NOMO-1 treated with dmso at 0.1 percent for 144 hours (cell line): ENCODE data around the gene PRRX1.

Experiments used
- DNase-seq: peaks from one replicate; lab custom pipeline; 2025; ENCODE audit not compliant: unreplicated experiment; lab: John Stamatoyannopoulos, UW

The PRRX1 gene

GRCh38 chr1:170686291-170686690 lies 22.4 kb downstream of the PRRX1 start:
- no peak for DNase-seq

GRCh38 chr1:170687621-170688020 lies 23.7 kb downstream of the PRRX1 start:
- DNase-seq: no peak

GRCh38 chr1:170691258-170691657 lies 27.3 kb downstream of the PRRX1 start:
- no peak for DNase-seq

GRCh38 chr1:170692866-170693575 lies 29.1 kb downstream of the PRRX1 start:
- DNase-seq: no peak

- DNase-seq: no peak
Observed at GRCh38 chr1:170694172-170694926, 30.4 kb downstream of the PRRX1 start.

- no peak for DNase-seq
Observed at GRCh38 chr1:170695955-170696590, 32.1 kb downstream of the PRRX1 start.

GRCh38 chr1:170696591-170697290 lies 32.8 kb downstream of the PRRX1 start:
- no peak for DNase-seq

- DNase-seq: no peak
Observed at GRCh38 chr1:170697316-170697715, 33.4 kb downstream of the PRRX1 start.

GRCh38 chr1:170698301-170699275 lies 34.7 kb downstream of the PRRX1 start:
- DNase-seq: no peak

- no peak for DNase-seq
Observed at GRCh38 chr1:170699696-170700095, 35.8 kb downstream of the PRRX1 start.

- DNase-seq: no peak
Observed at GRCh38 chr1:170700842-170701615, 37.1 kb downstream of the PRRX1 start.

- DNase-seq: no peak
Observed at GRCh38 chr1:170701962-170702361, 38.0 kb downstream of the PRRX1 start.

- DNase-seq: no peak
Observed at GRCh38 chr1:170703591-170703990, 39.7 kb downstream of the PRRX1 start.

GRCh38 chr1:170704256-170704655 lies 40.3 kb downstream of the PRRX1 start:
- DNase-seq: no peak

- no peak for DNase-seq
Observed at GRCh38 chr1:170705981-170706380, 42.0 kb downstream of the PRRX1 start.

GRCh38 chr1:170707117-170707516 lies 43.2 kb downstream of the PRRX1 start:
- DNase-seq: no peak

GRCh38 chr1:170707959-170708655 lies 44.2 kb downstream of the PRRX1 start:
- DNase-seq: no peak

- DNase-seq: no peak
Observed at GRCh38 chr1:170711682-170712081, 47.8 kb downstream of the PRRX1 start.

- peak; percentile 7 for DNase-seq
Observed at GRCh38 chr1:170714163-170714562, 50.2 kb downstream of the PRRX1 start.
